HepG2 (cell line): Measurements from ENCODE around the gene SLC16A6. TPM values are rescaled to one million over a fixed set of nuclear protein-coding genes. Genes with fewer than 3 reads are reported as not detected.

Experiments
- FOXO1 ChIP-seq: sonication (generic); formaldehyde crosslinking; IDR thresholded peaks from 2 replicates; pipeline ENCODE4 v1.4.0; 2020; ENCODE audit warnings: missing genetic modification reagents
- KLF6 ChIP-seq: IDR thresholded peaks from 2 replicates; pipeline ENCODE4 v1.8.0; 2016; ENCODE audit warnings: missing biosample characterization, missing genetic modification reagents
- RXRA ChIP-seq: sonication (generic); formaldehyde crosslinking; IDR thresholded peaks from 2 replicates; pipeline ENCODE4 v1.5.1; 2020; ENCODE audit warnings: missing genetic modification reagents
- STAT5B ChIP-seq: sonication (generic); formaldehyde crosslinking; IDR thresholded peaks from 2 replicates; pipeline ENCODE4 v1.4.0; 2020; ENCODE audit warnings: missing genetic modification reagents
- TGIF2 ChIP-seq: IDR thresholded peaks from 2 replicates; pipeline ENCODE4 v1.6.1; 2016; ENCODE audit warnings: control low read depth, missing compliant biosample characterization
- U2AF2 ChIP-seq: fragments of 200-400 bp; formaldehyde crosslinking; IDR thresholded peaks from 2 replicates; pipeline ENCODE4 v1.6.1; 2017; ENCODE audit warnings: low read depth, mild to moderate bottlenecking, low read length
- ZNF343 ChIP-seq: sonication (generic); formaldehyde crosslinking; IDR thresholded peaks from 2 replicates; pipeline ENCODE4 v1.4.0; 2020; ENCODE audit warnings: mild to moderate bottlenecking, missing genetic modification reagents
- ZNF879 ChIP-seq: sonication (generic); formaldehyde crosslinking; IDR thresholded peaks from 2 replicates; pipeline ENCODE4 v1.8.1; 2023; ENCODE audit warnings: missing genetic modification reagents
- polyA plus RNA-seq, 8 experiments: library from polyadenylated mRNA; depleted of rRNA in 3 of 8; stranded (reverse) in 7 of 8; unstranded in 1 of 8; fragments of >200 nt; fragmentation: Illumina TruSeq in 4 of 8; extraction: Trizol in 4 of 8; gene quantifications; 2 replicates each; pipeline versions ENCODE4 v1.2.1 to v1.2.3, GENCODE V29; 2011 to 2016; ENCODE audit warnings: low read depth in 4 of 8, missing spikeins in 1 of 8, mixed read lengths in 1 of 8; ENCODE audit not compliant: insufficient read depth in 1 of 8
- total RNA-seq, 5 experiments: library from RNA; depleted of rRNA; stranded (reverse); fragments of >200 nt; fragmentation: Illumina TruSeq; extraction: Trizol; gene quantifications; 2 replicates each; pipeline ENCODE4 v1.2.3, GENCODE V29; 2016; ENCODE audit warnings: low read depth in 1 of 5
- TF ChIP-seq, protein P1 (sequence below): sonication (generic); formaldehyde crosslinking; IDR thresholded peaks from 2 replicates; pipeline ENCODE4; 2020; ENCODE audit warnings: missing genetic modification reagents, mild to moderate bottlenecking, borderline replicate concordance
- TF ChIP-seq, protein P2 (sequence below): sonication (generic); formaldehyde crosslinking; IDR thresholded peaks from 2 replicates; pipeline ENCODE4 v1.4.0; 2020; ENCODE audit warnings: mild to moderate bottlenecking, missing genetic modification reagents
- TF ChIP-seq, protein P3 (sequence below): sonication (generic); formaldehyde crosslinking; IDR thresholded peaks from 2 replicates; pipeline ENCODE4 v1.4.0; 2020; ENCODE audit warnings: missing genetic modification reagents
- TF ChIP-seq, protein P4 (sequence below): sonication (generic); formaldehyde crosslinking; IDR thresholded peaks from 2 replicates; pipeline ENCODE4 v1.4.0; 2020; ENCODE audit warnings: missing genetic modification reagents
- TF ChIP-seq, protein P5 (sequence below): sonication (generic); formaldehyde crosslinking; IDR thresholded peaks from 2 replicates; pipeline ENCODE4 v1.4.0; 2020; ENCODE audit warnings: missing genetic modification reagents, mild to moderate bottlenecking, borderline replicate concordance
- TF ChIP-seq, protein P6 (sequence below): sonication (generic); formaldehyde crosslinking; IDR thresholded peaks from 2 replicates; pipeline ENCODE4 v1.4.0; 2020; ENCODE audit warnings: mild to moderate bottlenecking, low read depth, missing genetic modification reagents
- TF ChIP-seq, protein P7 (sequence below): IDR thresholded peaks from 2 replicates; pipeline ENCODE4 v1.6.1; 2016; ENCODE audit warnings: mild to moderate bottlenecking

Gene SLC16A6
- total and polyA plus RNA-seq, 2 of the 13 experiments (the other 11 are each of a cell fraction or from before 2014, with no cell fraction given): 1.1 to 44.7 TPM

DNA sequence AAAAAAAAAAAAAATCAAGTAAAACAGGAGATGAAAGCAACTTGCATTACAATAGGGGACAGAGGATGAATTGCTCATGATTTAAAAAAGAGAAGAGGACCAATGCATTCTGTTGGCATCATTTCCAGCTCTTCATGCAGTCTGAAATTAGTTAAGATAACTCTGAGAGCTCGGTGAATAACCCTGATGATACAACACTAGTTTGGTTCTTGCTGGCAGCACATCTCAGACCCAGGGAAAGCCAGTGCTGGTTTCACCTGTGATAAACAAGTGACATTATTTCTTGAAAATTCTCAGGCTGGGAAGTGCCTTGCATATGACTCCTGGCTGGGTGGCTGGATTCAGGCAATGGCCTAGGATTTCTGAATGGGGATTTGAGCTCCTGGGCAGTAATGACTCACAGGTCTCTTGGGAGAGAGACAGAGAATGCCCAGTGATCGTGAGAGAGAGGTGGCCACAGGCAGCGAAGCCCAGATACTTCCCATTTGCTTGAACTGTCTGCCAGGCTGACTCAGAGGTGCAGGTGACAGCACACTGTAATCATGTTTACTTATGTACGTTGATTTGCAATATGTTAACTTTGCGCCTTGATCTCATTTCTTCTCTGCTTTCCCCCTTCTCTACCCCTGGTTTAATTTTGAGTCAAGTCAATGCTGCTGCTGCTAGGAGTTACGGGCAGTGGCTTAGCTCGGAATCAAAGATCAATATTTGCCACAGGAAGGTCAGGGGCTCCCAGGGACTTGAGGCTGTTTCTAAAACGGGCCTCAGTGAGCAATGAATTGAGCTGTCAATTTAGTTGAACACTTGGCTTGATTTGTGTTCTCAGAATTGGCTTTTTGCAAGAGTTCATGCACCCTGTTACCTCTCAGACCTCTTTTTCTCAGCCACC is 27.4 kb upstream of the SLC16A6 start (continued):
- TF ChIP-seq, protein P1, sequence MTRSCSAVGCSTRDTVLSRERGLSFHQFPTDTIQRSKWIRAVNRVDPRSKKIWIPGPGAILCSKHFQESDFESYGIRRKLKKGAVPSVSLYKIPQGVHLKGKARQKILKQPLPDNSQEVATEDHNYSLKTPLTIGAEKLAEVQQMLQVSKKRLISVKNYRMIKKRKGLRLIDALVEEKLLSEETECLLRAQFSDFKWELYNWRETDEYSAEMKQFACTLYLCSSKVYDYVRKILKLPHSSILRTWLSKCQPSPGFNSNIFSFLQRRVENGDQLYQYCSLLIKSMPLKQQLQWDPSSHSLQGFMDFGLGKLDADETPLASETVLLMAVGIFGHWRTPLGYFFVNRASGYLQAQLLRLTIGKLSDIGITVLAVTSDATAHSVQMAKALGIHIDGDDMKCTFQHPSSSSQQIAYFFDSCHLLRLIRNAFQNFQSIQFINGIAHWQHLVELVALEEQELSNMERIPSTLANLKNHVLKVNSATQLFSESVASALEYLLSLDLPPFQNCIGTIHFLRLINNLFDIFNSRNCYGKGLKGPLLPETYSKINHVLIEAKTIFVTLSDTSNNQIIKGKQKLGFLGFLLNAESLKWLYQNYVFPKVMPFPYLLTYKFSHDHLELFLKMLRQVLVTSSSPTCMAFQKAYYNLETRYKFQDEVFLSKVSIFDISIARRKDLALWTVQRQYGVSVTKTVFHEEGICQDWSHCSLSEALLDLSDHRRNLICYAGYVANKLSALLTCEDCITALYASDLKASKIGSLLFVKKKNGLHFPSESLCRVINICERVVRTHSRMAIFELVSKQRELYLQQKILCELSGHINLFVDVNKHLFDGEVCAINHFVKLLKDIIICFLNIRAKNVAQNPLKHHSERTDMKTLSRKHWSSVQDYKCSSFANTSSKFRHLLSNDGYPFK (CRISPR knock-in tag): no peak
- TF ChIP-seq, protein P2, sequence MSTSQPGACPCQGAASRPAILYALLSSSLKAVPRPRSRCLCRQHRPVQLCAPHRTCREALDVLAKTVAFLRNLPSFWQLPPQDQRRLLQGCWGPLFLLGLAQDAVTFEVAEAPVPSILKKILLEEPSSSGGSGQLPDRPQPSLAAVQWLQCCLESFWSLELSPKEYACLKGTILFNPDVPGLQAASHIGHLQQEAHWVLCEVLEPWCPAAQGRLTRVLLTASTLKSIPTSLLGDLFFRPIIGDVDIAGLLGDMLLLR (CRISPR knock-in tag): no peak
- TF ChIP-seq STAT5B (no peak), ZNF343 (CRISPR knock-in tag) (no peak), FOXO1 (no peak; the same call in 1 of the 2 replicates), U2AF2 (no peak), KLF6 (CRISPR knock-in tag) (0 out of 2 replicates have a peak, but pooled peaks have one; percentile 47), ZNF879 (CRISPR knock-in tag) (no peak), RXRA (CRISPR knock-in tag) (peak; percentile 23; the same call in 1 of the 2 replicates), TGIF2 (CRISPR knock-in tag) (no peak)
- TF ChIP-seq, protein P3, sequence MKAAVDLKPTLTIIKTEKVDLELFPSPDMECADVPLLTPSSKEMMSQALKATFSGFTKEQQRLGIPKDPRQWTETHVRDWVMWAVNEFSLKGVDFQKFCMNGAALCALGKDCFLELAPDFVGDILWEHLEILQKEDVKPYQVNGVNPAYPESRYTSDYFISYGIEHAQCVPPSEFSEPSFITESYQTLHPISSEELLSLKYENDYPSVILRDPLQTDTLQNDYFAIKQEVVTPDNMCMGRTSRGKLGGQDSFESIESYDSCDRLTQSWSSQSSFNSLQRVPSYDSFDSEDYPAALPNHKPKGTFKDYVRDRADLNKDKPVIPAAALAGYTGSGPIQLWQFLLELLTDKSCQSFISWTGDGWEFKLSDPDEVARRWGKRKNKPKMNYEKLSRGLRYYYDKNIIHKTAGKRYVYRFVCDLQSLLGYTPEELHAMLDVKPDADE (CRISPR knock-in tag): no peak
- TF ChIP-seq, protein P4, sequence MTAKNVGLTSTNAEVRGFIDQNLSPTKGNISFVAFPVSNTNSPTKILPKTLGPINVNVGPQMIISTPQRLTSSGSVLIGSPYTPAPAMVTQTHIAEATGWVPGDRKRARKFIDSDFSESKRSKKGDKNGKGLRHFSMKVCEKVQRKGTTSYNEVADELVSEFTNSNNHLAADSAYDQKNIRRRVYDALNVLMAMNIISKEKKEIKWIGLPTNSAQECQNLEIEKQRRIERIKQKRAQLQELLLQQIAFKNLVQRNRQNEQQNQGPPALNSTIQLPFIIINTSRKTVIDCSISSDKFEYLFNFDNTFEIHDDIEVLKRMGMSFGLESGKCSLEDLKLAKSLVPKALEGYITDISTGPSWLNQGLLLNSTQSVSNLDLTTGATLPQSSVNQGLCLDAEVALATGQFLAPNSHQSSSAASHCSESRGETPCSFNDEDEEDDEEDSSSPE (CRISPR knock-in tag): no peak
- TF ChIP-seq, protein P5, sequence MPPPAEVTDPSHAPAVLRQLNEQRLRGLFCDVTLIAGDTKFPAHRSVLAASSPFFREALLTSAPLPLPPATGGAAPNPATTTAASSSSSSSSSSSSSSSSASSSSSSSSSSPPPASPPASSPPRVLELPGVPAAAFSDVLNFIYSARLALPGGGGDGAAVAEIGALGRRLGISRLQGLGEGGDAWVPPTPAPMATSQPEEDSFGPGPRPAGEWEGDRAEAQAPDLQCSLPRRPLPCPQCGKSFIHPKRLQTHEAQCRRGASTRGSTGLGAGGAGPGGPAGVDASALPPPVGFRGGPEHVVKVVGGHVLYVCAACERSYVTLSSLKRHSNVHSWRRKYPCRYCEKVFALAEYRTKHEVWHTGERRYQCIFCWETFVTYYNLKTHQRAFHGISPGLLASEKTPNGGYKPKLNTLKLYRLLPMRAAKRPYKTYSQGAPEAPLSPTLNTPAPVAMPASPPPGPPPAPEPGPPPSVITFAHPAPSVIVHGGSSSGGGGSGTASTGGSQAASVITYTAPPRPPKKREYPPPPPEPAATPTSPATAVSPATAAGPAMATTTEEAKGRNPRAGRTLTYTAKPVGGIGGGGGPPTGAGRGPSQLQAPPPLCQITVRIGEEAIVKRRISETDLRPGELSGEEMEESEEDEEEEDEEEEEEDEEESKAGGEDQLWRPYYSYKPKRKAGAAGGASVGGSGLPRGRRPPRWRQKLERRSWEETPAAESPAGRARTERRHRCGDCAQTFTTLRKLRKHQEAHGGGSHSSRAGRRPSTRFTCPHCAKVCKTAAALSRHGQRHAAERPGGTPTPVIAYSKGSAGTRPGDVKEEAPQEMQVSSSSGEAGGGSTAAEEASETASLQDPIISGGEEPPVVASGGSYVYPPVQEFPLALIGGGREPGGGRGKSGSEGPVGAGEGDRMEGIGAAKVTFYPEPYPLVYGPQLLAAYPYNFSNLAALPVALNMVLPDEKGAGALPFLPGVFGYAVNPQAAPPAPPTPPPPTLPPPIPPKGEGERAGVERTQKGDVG: no peak
- TF ChIP-seq, protein P6, sequence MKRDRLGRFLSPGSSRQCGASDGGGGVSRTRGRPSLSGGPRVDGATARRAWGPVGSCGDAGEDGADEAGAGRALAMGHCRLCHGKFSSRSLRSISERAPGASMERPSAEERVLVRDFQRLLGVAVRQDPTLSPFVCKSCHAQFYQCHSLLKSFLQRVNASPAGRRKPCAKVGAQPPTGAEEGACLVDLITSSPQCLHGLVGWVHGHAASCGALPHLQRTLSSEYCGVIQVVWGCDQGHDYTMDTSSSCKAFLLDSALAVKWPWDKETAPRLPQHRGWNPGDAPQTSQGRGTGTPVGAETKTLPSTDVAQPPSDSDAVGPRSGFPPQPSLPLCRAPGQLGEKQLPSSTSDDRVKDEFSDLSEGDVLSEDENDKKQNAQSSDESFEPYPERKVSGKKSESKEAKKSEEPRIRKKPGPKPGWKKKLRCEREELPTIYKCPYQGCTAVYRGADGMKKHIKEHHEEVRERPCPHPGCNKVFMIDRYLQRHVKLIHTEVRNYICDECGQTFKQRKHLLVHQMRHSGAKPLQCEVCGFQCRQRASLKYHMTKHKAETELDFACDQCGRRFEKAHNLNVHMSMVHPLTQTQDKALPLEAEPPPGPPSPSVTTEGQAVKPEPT (CRISPR knock-in tag): no peak
- TF ChIP-seq, protein P7, sequence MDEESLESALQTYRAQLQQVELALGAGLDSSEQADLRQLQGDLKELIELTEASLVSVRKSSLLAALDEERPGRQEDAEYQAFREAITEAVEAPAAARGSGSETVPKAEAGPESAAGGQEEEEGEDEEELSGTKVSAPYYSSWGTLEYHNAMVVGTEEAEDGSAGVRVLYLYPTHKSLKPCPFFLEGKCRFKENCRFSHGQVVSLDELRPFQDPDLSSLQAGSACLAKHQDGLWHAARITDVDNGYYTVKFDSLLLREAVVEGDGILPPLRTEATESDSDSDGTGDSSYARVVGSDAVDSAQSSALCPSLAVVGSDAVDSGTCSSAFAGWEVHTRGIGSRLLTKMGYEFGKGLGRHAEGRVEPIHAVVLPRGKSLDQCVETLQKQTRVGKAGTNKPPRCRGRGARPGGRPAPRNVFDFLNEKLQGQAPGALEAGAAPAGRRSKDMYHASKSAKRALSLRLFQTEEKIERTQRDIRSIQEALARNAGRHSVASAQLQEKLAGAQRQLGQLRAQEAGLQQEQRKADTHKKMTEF (CRISPR knock-in tag): peak; percentile 73
